Occipital lobe (tissue), 2 donors: ENCODE data around the gene AMER2. TPM values are rescaled to one million over a fixed set of nuclear protein-coding genes. Genes with fewer than 3 reads are reported as not detected.

Source experiments
- small RNA-seq: library from RNA; depleted of rRNA; stranded (forward); fragments of <200 nt; gene quantifications from one replicate; pipeline ENCODE3, GENCODE V24; 2014
- total RNA-seq: library from RNA; depleted of rRNA; stranded (reverse); fragments of >200 nt; gene quantifications from one replicate; pipeline ENCODE4 v1.2.3, GENCODE V29; 2014

AMER2 gene
- total RNA-seq, 1 donor from 2014 or later = 161 TPM

Small RNA genes lying within 50 kb of the gene (small RNA-seq; reads per million reads assigned to genes)
- not detected for gene AL359757.1
- gene AL359757.2 = not detected

Other genes starting within 250 kb of the AMER2 start
- gene PABPC3, start 76.2 kb downstream of the AMER2 start, total RNA-seq = not detected
- 45.7 TPM for gene MTMR6, start 115.2 kb upstream of the AMER2 start, total RNA-seq
- 135 TPM for gene NUP58, start 129.3 kb upstream of the AMER2 start, total RNA-seq
- 47.3 TPM for gene ATP8A2, start 199.7 kb upstream of the AMER2 start, total RNA-seq